HEK293 (cell line): ENCODE results near the gene C2CD4C.

Experiments
- CTCF ChIA-PET: fragments of 350-600 bp; formaldehyde crosslinking; extraction: SDS; loops from one replicate; lab custom pipeline; 2021; ENCODE audit warnings: antibody characterized with exemption; lab: Yijun Ruan, JAX
- POLR2A ChIA-PET: fragments of 300-600 bp; formaldehyde crosslinking; extraction: SDS; loops from one replicate; lab custom pipeline; 2020; ENCODE audit warnings: antibody characterized with exemption, inconsistent platforms; lab: Yijun Ruan, JAX
- H3K27ac ChIP-seq: fragments of 200-500 bp; sonication (Bioruptor generic); 2 replicates; pipeline ENCODE4 v1.5.1; 2014; ENCODE audit warnings: low read depth, low read length, control low read depth, inconsistent platforms; ENCODE audit errors: extremely low read depth
- H3K36me3 ChIP-seq, 2 experiments: fragments of 200-500 bp in 1 of 2; sonication (Bioruptor generic) in 1 of 2; 1 replicate in 1 of 2; 2 replicates in 1 of 2; pipeline ENCODE4 v1.5.1; 2014 to 2017; ENCODE audit warnings: inconsistent platforms in 2 of 2, low read length in 2 of 2; ENCODE audit not compliant: control insufficient read depth in 2 of 2, insufficient read depth in 1 of 2
- H3K4me1 ChIP-seq: fragments of 200-500 bp; sonication (Bioruptor generic); 2 replicates; pipeline ENCODE4 v1.5.1; 2014; ENCODE audit warnings: mild to moderate bottlenecking, low read length, inconsistent platforms; ENCODE audit not compliant: control insufficient read depth, insufficient read depth
- H3K4me3 ChIP-seq: 2 replicates; pipeline ENCODE4 v1.5.1; 2011; ENCODE audit warnings: low read depth, mild to moderate bottlenecking, control low read depth, low read length, moderate library complexity
- H3K9me3 ChIP-seq: fragments of 200-500 bp; sonication (Bioruptor generic); 2 replicates; pipeline ENCODE4 v1.5.1; 2014; ENCODE audit warnings: low read depth, low read length, inconsistent platforms; ENCODE audit not compliant: control insufficient read depth, insufficient read depth
- GFI1B ChIP-seq: fragments of 450-650 bp; formaldehyde crosslinking; IDR thresholded peaks from 2 replicates; pipeline ENCODE4 v1.5.1; 2016; ENCODE audit warnings: missing biosample characterization, missing genetic modification characterization
- KLF16 ChIP-seq: fragments of 450-650 bp; formaldehyde crosslinking; IDR thresholded peaks from 2 replicates; pipeline ENCODE4 v1.5.1; 2017; ENCODE audit warnings: missing biosample characterization, missing genetic modification characterization
- RBAK ChIP-seq: fragments of 450-650 bp; formaldehyde crosslinking; IDR thresholded peaks from 2 replicates; pipeline ENCODE4 v1.5.1; 2016; ENCODE audit warnings: missing biosample characterization, missing genetic modification characterization
- REPIN1 ChIP-seq: fragments of 450-650 bp; formaldehyde crosslinking; IDR thresholded peaks from 2 replicates; pipeline ENCODE4 v1.5.1; 2017; ENCODE audit warnings: missing biosample characterization, missing genetic modification characterization, low read depth
- ZFP41 ChIP-seq: fragments of 450-650 bp; formaldehyde crosslinking; IDR thresholded peaks from 2 replicates; pipeline ENCODE4 v1.5.1; 2016; ENCODE audit warnings: missing biosample characterization, missing genetic modification characterization, borderline replicate concordance
- ZNF140 ChIP-seq: fragments of 450-650 bp; formaldehyde crosslinking; IDR thresholded peaks from 2 replicates; pipeline ENCODE4 v1.5.1; 2016; ENCODE audit warnings: missing biosample characterization, missing genetic modification characterization
- ZNF146 ChIP-seq: fragments of 450-650 bp; formaldehyde crosslinking; IDR thresholded peaks from 2 replicates; pipeline ENCODE4 v1.5.1; 2016; ENCODE audit warnings: missing biosample characterization, missing genetic modification characterization
- ZNF214 ChIP-seq: fragments of 450-650 bp; formaldehyde crosslinking; IDR thresholded peaks from 2 replicates; pipeline ENCODE4 v1.5.1; 2017; ENCODE audit warnings: missing biosample characterization, mild to moderate bottlenecking, missing genetic modification characterization, borderline replicate concordance
- ZNF221 ChIP-seq: fragments of 450-650 bp; formaldehyde crosslinking; IDR thresholded peaks from 2 replicates; pipeline ENCODE4 v1.5.1; 2017; ENCODE audit warnings: missing biosample characterization, missing genetic modification characterization, borderline replicate concordance
- ZNF223 ChIP-seq: fragments of 450-650 bp; formaldehyde crosslinking; IDR thresholded peaks from 2 replicates; pipeline ENCODE4 v1.5.1; 2016; ENCODE audit warnings: missing biosample characterization, missing genetic modification characterization
- ZNF350 ChIP-seq: fragments of 450-650 bp; formaldehyde crosslinking; IDR thresholded peaks from 2 replicates; pipeline ENCODE4 v1.5.0; 2017; ENCODE audit warnings: missing biosample characterization, mild to moderate bottlenecking, missing genetic modification characterization
- ZNF473 ChIP-seq: fragments of 450-650 bp; formaldehyde crosslinking; IDR thresholded peaks from 2 replicates; pipeline ENCODE4 v1.5.1; 2017; ENCODE audit warnings: missing biosample characterization, missing genetic modification characterization
- ZNF521 ChIP-seq: fragments of 450-650 bp; formaldehyde crosslinking; IDR thresholded peaks from 2 replicates; pipeline ENCODE4 v1.5.1; 2017; ENCODE audit warnings: missing biosample characterization, mild to moderate bottlenecking, missing genetic modification characterization
- ZNF610 ChIP-seq: fragments of 450-650 bp; formaldehyde crosslinking; IDR thresholded peaks from 2 replicates; pipeline ENCODE4 v1.5.1; 2016; ENCODE audit warnings: missing biosample characterization, missing genetic modification characterization, borderline replicate concordance
- ZNF623 ChIP-seq: fragments of 450-650 bp; formaldehyde crosslinking; IDR thresholded peaks from 2 replicates; pipeline ENCODE4 v1.5.1; 2016; ENCODE audit warnings: missing biosample characterization, missing genetic modification characterization
- ZNF624 ChIP-seq: fragments of 450-650 bp; formaldehyde crosslinking; IDR thresholded peaks from 2 replicates; pipeline ENCODE4 v1.5.1; 2017; ENCODE audit warnings: missing biosample characterization, missing genetic modification characterization
- ZNF629 ChIP-seq: fragments of 450-650 bp; formaldehyde crosslinking; IDR thresholded peaks from 2 replicates; pipeline ENCODE4 v1.5.1; 2017; ENCODE audit warnings: missing biosample characterization, missing genetic modification characterization
- ZNF701 ChIP-seq: fragments of 450-650 bp; formaldehyde crosslinking; IDR thresholded peaks from 2 replicates; pipeline ENCODE4 v1.5.1; 2016; ENCODE audit warnings: missing biosample characterization, missing genetic modification characterization
- ZSCAN23 ChIP-seq: fragments of 450-650 bp; formaldehyde crosslinking; IDR thresholded peaks from 2 replicates; pipeline ENCODE4 v1.5.1; 2016; ENCODE audit warnings: missing biosample characterization, missing genetic modification characterization
- TF ChIP-seq, protein P1 (sequence below): fragments of 450-650 bp; formaldehyde crosslinking; IDR thresholded peaks from 2 replicates; pipeline ENCODE4 v1.5.1; 2016; ENCODE audit warnings: missing biosample characterization, missing genetic modification characterization
- TF ChIP-seq, protein P2 (sequence below): fragments of 450-650 bp; formaldehyde crosslinking; IDR thresholded peaks from 2 replicates; pipeline ENCODE4 v1.5.1; 2017; ENCODE audit warnings: missing biosample characterization, missing genetic modification characterization

The C2CD4C gene

DNA sequence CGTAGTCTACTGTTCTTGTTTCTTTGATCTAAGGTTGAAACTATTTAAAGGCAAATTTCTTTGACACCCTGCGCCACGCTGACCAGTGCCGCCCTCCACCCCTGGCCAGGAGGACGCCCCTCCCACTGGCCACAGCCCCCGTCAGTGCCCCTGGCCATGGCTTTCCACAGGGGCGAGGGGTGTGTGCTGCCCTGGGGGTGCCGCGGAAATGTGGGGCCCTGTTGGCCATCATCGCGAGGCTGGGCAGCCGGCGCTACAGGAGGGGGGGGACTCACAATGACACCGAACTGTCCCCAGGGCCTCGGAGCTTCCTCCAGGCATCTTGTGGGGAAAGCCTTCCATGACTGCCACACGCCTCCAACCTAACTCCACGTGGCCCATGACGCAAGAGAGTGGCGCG lies 41.0 kb upstream of the C2CD4C start:
- ChIA-PET CTCF (no interaction called here), POLR2A (no interaction called here)
- Histone ChIP-seq H3K4me3 (no peak overlapping the region), H3K4me1 (no peaks in the 10 kb centered on the region), H3K27ac (no peak overlapping the region), H3K9me3 (no peaks in the 10 kb centered on the region), H3K36me3 (peaks cover 0 to 5% of the 10 kb centered on the region in 2 experiments; a peak in 2 of 3 replicates)
- no peak for TF ChIP-seq ZNF701
- no peak for TF ChIP-seq ZNF623 (tag by site-specific recombination)
- no peak for TF ChIP-seq ZNF214 (tag by site-specific recombination)
- TF ChIP-seq ZNF629 (tag by site-specific recombination) = no peak
- TF ChIP-seq, protein P1, sequence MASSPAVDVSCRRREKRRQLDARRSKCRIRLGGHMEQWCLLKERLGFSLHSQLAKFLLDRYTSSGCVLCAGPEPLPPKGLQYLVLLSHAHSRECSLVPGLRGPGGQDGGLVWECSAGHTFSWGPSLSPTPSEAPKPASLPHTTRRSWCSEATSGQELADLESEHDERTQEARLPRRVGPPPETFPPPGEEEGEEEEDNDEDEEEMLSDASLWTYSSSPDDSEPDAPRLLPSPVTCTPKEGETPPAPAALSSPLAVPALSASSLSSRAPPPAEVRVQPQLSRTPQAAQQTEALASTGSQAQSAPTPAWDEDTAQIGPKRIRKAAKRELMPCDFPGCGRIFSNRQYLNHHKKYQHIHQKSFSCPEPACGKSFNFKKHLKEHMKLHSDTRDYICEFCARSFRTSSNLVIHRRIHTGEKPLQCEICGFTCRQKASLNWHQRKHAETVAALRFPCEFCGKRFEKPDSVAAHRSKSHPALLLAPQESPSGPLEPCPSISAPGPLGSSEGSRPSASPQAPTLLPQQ (tag by site-specific recombination) = no peak
- TF ChIP-seq ZNF140 (tag by site-specific recombination) = no peak

DNA sequence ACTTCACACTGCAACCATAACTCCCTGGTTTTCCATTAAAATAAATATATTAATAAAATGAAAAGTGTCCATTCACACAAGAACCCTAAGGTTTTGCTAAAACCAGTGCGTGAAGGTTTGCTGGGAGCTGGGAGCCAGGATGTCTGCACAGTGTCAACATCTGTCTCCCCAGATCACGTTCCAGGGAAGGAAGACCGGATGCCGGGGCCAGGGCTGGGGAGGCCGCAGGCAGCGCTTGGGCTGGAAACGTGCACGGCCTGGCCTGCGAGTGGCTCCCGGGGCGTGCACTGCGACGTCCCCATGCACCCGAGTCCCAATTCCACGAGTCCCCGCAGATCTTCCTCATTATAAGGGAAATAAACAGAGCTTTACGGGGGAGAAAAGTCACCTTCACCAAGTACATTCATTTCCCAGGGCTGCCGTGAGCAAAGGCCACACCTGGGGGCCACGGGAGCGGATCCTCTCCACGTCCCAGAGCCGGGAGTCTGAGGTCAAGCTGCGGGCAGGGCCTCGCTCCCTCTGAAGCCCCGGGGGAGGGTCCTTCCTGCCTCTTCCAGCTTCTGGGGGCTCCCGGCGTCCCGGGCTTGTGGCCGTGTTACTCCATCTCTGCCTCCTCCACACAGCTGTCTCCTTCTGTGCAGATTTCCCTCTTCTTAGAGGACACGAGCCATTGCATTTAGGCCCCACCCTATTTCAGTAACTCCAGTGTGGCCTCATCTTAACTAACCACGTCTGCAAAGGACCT lies 39.0 kb upstream of the C2CD4C start:
- H3K36me3 ChIP-seq = no peaks in the 10 kb centered on the region; a peak in 1 of 3 replicates
- H3K4me3 ChIP-seq = no peak overlapping the region
- CTCF ChIA-PET = interaction anchor here (0.9 kb wide), 1 partner anchor 63 kb away, joined by 4 read pairs; no protein-coding TSS in a partner anchor
- H3K9me3 ChIP-seq = no peaks in the 10 kb centered on the region
- H3K27ac ChIP-seq = no peak overlapping the region
- H3K4me1 ChIP-seq = no peaks in the 10 kb centered on the region
- POLR2A ChIA-PET = interaction anchor here (1.2 kb wide), 1 partner anchor 35 kb away, joined by 4 read pairs; no protein-coding TSS in a partner anchor
- no peak for TF ChIP-seq ZNF624 (tag by site-specific recombination)
- TF ChIP-seq ZNF473 (tag by site-specific recombination) = no peak
- TF ChIP-seq KLF16 (tag by site-specific recombination) = no peak
- no peak for TF ChIP-seq ZNF350 (tag by site-specific recombination)
- TF ChIP-seq REPIN1 (tag by site-specific recombination) = no peak

DNA sequence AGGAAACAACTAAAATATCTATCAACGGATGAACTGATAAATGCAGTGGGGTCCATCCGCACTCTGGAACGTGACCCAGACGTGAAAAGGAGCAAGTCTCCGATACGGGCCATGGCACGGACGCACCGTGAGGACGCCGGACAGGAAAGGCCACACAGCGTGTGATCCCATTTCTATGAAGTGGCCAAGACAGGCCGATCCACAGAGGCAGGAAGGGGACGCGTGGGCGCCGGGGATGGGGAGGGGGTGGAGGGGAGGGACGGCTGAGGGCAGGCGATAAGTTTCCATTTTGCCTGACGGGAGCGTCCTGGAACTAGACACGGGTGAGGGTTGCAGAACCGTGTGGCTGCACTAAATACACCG lies 38.1 kb upstream of the C2CD4C start:
- TF ChIP-seq ZNF221 (tag by site-specific recombination) (no peak), ZNF623 (tag by site-specific recombination) (no peak), RBAK (tag by site-specific recombination) (no peak), ZNF521 (no peak), GFI1B (tag by site-specific recombination) (no peak), ZNF610 (tag by site-specific recombination) (no peak), ZNF624 (tag by site-specific recombination) (no peak), ZNF146 (tag by site-specific recombination) (no peak), ZSCAN23 (tag by site-specific recombination) (no peak), ZNF223 (tag by site-specific recombination) (no peak), ZFP41 (tag by site-specific recombination) (no peak)
- TF ChIP-seq, protein P2, sequence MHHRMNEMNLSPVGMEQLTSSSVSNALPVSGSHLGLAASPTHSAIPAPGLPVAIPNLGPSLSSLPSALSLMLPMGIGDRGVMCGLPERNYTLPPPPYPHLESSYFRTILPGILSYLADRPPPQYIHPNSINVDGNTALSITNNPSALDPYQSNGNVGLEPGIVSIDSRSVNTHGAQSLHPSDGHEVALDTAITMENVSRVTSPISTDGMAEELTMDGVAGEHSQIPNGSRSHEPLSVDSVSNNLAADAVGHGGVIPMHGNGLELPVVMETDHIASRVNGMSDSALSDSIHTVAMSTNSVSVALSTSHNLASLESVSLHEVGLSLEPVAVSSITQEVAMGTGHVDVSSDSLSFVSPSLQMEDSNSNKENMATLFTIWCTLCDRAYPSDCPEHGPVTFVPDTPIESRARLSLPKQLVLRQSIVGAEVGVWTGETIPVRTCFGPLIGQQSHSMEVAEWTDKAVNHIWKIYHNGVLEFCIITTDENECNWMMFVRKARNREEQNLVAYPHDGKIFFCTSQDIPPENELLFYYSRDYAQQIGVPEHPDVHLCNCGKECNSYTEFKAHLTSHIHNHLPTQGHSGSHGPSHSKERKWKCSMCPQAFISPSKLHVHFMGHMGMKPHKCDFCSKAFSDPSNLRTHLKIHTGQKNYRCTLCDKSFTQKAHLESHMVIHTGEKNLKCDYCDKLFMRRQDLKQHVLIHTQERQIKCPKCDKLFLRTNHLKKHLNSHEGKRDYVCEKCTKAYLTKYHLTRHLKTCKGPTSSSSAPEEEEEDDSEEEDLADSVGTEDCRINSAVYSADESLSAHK (tag by site-specific recombination) = no peak
- Histone ChIP-seq H3K9me3 (no peaks in the 10 kb centered on the region), H3K4me3 (no peak overlapping the region), H3K4me1 (no peaks in the 10 kb centered on the region), H3K36me3 (no peaks in the 10 kb centered on the region; a peak in 1 of 3 replicates), H3K27ac (no peak overlapping the region)
- POLR2A ChIA-PET = no interaction called here
- CTCF ChIA-PET = no interaction called here
